ENCODE data around the gene BTG3.

GRCh38 chr21:17577701-17578100 is 35.0 kb downstream of the BTG3 start:
- TF ChIP-seq GTF2E2 (tag; IDR thresholded peaks at IDR 0.05) (no peak), HIVEP1 (CRISPR knock-in tag; IDR thresholded peaks at IDR 0.05) (no peak), EZH2 (IDR thresholded peaks at IDR 0.05; ENCODE audit: borderline replicate concordance, low read depth, low read length) (no peak), YY1 (IDR thresholded peaks at IDR 0.05; ENCODE audit: borderline replicate concordance in 1 of 3, control insufficient read depth in 1 of 3, extremely low read depth in 1 of 3, insufficient read depth in 3 of 3, insufficient read length in 1 of 3, insufficient replicate concordance in 2 of 3, low read depth in 1 of 3, low read length in 2 of 3) (no peak), NR4A1 (CRISPR knock-in tag; IDR thresholded peaks at IDR 0.05) (no peak), NR4A1 (tag; IDR thresholded peaks at IDR 0.05) (no peak), CAMTA2 (CRISPR knock-in tag; conservative IDR thresholded peaks at IDR 0.05) (no peak), SRSF7 (optimal IDR thresholded peaks at IDR 0.05; ENCODE audit: low read depth, low read length) (no peak), ZNF274 (IDR thresholded peaks at IDR 0.05; ENCODE audit: borderline replicate concordance, low read depth, low read length) (no peak), CHCHD3 (CRISPR knock-in tag; IDR thresholded peaks at IDR 0.05) (no peak), SRF (CRISPR knock-in tag; IDR thresholded peaks at IDR 0.05) (no peak), SP1 (CRISPR knock-in tag; IDR thresholded peaks at IDR 0.05) (no peak)
- TF ChIP-seq, protein P1, sequence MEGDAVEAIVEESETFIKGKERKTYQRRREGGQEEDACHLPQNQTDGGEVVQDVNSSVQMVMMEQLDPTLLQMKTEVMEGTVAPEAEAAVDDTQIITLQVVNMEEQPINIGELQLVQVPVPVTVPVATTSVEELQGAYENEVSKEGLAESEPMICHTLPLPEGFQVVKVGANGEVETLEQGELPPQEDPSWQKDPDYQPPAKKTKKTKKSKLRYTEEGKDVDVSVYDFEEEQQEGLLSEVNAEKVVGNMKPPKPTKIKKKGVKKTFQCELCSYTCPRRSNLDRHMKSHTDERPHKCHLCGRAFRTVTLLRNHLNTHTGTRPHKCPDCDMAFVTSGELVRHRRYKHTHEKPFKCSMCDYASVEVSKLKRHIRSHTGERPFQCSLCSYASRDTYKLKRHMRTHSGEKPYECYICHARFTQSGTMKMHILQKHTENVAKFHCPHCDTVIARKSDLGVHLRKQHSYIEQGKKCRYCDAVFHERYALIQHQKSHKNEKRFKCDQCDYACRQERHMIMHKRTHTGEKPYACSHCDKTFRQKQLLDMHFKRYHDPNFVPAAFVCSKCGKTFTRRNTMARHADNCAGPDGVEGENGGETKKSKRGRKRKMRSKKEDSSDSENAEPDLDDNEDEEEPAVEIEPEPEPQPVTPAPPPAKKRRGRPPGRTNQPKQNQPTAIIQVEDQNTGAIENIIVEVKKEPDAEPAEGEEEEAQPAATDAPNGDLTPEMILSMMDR (IDR thresholded peaks at IDR 0.05 in 2 of 3, conservative IDR thresholded peaks at IDR 0.05 in 1 of 3; ENCODE audit: insufficient read depth in 2 of 3, low read depth in 1 of 3, low read length in 3 of 3): no peak

All from K562 (cell line).